Glomerular visceral epithelial cell (primary cell): ENCODE measurements around the gene ZNF473.
A peak's percentile ranks its signal among the peaks of the same experiment; 100 is the strongest.

ENCODE experiments used
- DNase-seq: peaks from one replicate; pipeline ENCODE4 v3.0.0-alpha.2; 2016; ENCODE audit errors: extremely low spot score

ZNF473 gene

GRCh38 chr19:50003254-50003788 is 22.5 kb upstream of the ZNF473 start:
- no peak for DNase-seq

- peak; percentile 97 for DNase-seq
Measured at GRCh38 chr19:50003810-50004419, 21.9 kb upstream of the ZNF473 start.

- DNase-seq = no peak
Measured at GRCh38 chr19:50005428-50005827, 20.4 kb upstream of the ZNF473 start.

GRCh38 chr19:50007170-50007569 is 18.6 kb upstream of the ZNF473 start:
- no peak for DNase-seq

- no peak for DNase-seq
Measured at GRCh38 chr19:50007947-50008346, 17.9 kb upstream of the ZNF473 start.

GRCh38 chr19:50008532-50008931 is 17.3 kb upstream of the ZNF473 start:
- DNase-seq = no peak

- no peak for DNase-seq
Measured at GRCh38 chr19:50016225-50016807, 9.5 kb upstream of the ZNF473 start.

GRCh38 chr19:50020481-50020880 is 5.3 kb upstream of the ZNF473 start:
- peak; percentile 64 for DNase-seq

- no peak for DNase-seq
Measured at GRCh38 chr19:50022823-50023222, 3.0 kb upstream of the ZNF473 start.

GRCh38 chr19:50024719-50025021 is 1.1 kb upstream of the ZNF473 start:
- no peak for DNase-seq

- DNase-seq = peak; percentile 100
Measured at GRCh38 chr19:50025022-50025793, 597 bp upstream of the ZNF473 start, which contains the start of gene VRK3. VRK3 (minus strand) TSS chr19:50025372; CDS start chr19:50016162, 9,210 bp downstream.

GRCh38 chr19:50026550-50026906 is 723 bp downstream of the ZNF473 start:
- DNase-seq = no peak

GRCh38 chr19:50030225-50030624 is 4.4 kb downstream of the ZNF473 start:
- DNase-seq = no peak

GRCh38 chr19:50030937-50031336 is 5.1 kb downstream of the ZNF473 start:
- no peak for DNase-seq

- DNase-seq = no peak
Measured at GRCh38 chr19:50036908-50037307, 11.1 kb downstream of the ZNF473 start.

- DNase-seq = no peak
Measured at GRCh38 chr19:50039968-50040367, 14.2 kb downstream of the ZNF473 start.

- no peak for DNase-seq
Measured at GRCh38 chr19:50040967-50041366, 15.2 kb downstream of the ZNF473 start.

GRCh38 chr19:50042363-50043024 is 16.7 kb downstream of the ZNF473 start:
- no peak for DNase-seq

- no peak for DNase-seq
Measured at GRCh38 chr19:50043967-50044366, 18.2 kb downstream of the ZNF473 start.

- no peak for DNase-seq
Measured at GRCh38 chr19:50044922-50045321, 19.1 kb downstream of the ZNF473 start.

- no peak for DNase-seq
Measured at GRCh38 chr19:50046649-50047503, 21.1 kb downstream of the ZNF473 start.

GRCh38 chr19:50047671-50048070 is 21.9 kb downstream of the ZNF473 start:
- no peak for DNase-seq
